HUDEP-2 (cell line): Measurements from ENCODE around the gene ADGRA1.

Source experiments
- DNase-seq, 76 experiments: peaks; one replicate each; lab custom pipeline; 2025; ENCODE audit not compliant: unreplicated experiment in 76 of 76; lab: John Stamatoyannopoulos, UW

ADGRA1 gene

DNA sequence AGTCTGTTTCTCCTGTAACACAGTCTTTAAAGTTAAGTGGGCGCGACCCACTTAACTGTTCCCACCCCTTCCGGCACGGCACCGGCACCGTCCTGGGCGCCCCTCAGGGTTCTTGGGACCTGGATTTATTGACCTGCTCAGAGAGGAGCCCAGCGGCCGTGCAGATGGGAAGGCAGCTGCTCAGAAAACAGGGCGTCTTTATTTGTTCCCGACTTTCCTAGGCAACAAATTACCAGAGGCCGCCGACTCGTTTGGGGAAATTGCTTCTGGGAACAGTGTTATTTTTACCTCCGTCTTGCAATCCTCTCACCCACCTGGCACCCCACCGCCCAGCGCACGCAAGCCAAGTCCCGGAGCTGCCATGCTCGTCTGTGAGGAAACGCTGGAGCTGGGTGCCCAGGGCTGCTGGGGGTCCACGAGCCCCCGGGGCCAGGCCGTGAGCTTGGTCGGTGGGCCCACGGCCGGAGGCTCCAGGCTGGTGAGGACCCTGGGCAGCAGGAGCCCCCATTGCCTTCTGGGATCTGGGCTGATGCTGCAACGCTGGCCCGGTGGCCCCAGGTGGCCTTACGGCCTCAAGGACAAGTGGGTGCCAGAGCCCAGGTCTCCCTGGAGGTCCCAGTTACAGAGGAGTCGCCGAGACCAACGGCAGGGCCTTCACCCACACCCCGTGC is 14.9 kb upstream of the ADGRA1 start:
- DNase-seq, result no peak

DNA sequence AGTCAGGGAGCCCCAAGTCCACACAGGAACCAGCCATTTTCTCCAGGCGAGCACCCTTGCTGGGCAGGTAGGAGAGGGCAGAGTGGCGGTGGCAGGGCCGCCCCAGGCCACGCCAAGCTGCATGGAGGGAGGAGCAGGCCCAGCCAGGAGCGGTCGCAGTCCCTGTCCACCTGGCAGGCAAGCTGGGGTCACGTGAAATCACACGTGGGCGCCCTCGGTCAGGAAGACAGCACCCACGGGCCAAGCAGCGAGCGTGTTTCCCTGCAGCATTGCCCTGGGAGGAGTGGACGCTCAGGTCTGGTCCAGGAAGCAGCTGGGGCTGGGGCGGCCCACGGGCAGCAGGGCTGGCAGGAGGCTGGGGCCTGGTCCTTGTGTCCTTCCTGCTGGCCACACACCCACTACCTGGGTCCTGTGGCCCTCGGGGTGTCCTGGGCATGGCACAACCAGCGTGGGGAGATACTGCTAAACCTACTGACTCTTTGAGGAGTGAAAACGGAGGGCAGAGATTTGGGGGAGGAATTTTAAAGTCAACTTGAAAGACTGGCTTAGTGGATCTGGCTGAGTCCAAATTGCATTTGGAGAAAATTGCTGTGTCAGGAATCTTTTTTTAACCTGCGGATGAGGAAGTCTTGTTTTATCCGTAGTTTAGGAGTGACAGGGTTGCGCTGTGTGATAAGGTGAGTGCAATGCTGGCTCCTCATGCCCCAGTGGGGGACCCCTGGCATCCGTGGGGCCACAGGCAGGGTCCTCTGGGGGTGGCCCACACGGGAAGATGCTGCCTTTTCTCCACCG is 12.2 kb upstream of the ADGRA1 start:
- no peak for DNase-seq

DNA sequence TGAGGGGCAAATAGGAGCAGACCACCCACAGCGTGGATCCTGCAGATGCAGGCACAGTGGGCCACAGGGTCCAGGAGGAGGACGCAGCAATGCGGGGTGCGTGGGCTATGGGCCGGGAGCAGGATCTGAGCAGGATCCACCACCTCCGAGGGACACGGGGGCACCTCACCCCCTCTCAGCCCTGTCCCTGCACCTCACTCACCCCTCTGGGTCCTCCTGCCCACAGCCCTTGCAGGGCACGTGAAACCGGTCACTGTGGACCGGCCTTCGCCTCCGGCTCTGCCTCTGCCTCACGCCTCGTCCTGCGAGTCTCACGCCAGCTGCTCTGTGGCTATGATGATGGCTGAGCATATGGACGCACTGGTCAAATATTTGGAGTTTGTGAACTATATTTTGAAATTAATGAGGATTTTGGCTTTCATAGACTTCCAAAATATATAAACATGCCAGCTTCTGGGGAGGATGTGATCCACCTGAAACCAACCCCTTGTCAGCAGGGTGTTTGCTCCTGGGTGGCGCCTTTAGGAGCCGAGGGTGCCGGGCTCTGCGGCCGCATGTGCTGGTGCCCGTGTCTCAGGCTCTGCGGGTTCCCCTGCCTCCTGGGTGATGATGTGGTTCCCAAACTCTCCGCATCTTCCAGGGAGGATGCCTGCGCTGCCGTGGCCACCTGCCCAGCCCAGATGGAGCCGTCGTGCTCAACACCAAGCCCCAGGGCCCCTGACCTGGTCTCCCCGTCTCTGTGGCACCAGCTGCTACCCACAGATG is 11.3 kb upstream of the ADGRA1 start:
- DNase-seq, result no peak

DNA sequence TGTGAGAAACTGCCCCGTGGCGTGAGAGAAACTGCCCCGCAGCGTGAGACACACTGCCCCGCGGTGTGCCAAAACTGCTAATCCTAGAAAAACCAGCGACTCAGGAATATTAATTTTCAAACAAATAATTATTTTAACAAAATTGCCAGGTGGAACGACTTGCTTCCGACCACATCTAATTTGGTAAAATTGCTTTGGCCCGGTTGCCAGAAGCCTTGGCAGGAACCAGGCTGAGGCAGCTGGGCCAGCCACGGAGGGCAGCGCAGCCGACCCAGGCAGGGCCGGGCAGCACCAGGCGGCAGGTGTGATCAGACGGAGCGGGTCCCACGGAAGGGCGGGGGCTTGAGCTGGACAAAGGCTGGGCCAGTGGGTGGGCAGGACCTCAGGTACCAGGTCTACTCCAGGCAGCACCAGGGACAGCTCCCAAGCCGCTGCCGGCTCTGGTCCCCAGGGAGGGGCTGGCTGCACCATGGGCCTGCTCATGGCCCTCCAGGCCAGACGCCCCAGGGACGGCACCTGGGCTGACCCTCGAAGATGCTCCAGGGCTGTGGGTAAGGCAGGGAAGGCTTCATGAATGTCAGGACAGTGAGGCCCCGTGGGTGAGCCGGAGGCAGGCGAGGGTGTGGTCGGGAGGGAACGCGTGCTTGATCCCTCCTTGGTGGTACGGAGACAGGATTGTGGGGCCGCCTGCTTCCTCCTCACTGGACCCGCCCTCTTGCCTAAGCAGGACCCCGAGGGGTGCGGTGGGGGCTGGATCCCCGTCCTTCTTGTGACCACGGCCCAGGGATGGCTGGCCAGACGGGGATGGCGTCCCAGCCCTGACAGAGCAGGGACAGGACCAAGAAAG is 7.7 kb upstream of the ADGRA1 start:
- no peak for DNase-seq

DNA sequence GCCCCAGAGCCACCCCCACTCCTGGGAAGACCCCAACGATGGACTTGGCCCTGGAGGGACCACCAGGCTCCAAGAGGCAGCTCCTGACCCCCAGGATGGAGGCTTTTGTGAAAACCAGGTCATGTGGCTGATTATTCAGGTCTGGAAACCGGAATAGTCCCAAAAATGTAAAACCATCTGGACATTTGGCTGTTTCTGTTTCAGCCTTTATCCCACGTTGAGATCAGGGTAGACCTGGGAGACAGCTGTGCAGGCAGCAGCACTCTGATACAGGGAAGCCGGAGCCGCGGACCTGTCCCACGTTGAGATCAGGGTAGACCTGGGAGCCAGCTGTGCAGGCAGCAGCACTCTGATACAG is 7.1 kb upstream of the ADGRA1 start:
- DNase-seq, result no peak

DNA sequence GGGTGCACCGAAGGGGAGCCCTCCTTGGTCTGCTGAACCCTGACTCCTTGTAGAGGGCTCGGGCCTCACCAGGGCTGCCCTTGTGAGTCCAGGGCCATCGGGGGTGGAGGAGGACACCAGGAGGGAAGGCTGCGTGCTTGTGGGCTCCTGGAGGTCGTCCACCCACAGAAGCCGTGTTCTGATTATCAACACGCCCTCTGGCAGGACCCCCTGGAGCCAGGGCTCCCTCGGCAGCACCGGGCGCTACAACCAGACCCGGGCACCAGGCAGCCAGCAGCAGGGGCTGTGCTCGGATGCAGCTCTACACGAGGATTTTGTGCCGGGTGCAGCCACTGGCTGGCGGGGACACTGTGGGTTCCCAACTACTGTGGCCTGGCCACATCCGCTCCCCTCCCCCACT is 6.1 kb upstream of the ADGRA1 start:
- no peak for DNase-seq

DNA sequence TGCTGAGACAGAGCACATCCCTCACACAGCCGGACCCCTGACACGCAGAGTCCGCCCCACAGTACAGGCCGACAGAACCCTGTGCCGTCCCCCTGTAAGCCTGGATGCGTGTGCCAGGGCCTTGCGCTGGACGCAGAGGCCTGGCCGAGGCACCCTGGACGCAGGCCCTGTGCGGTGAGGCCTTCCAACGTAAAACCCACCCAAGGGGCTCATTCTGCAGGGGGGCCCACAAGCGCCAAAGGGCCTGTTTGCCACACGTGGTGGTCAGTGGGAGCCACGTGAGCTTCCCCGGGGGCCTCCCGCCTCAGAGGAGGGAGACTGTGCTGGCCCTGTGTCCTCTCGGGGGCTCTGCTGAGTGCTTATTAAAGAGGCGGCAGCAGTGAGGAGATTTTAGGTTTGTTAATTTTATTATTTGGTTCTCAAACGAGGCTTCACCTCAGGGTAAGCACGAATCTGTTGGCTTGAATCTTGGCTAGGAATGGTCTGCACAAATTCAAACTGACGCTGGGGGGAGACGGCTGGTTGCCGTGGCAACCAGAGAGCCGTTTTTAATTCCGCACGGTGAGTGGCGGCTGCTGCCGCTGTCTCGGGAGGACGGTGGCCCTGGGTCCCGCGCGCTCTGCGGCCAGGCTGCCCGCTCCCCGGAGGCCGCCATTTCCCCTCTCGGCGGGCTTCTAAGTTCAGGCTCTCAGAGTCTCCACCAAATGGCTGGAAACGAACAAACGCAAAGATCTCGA is 4.9 kb upstream of the ADGRA1 start:
- DNase-seq, result no peak

DNA sequence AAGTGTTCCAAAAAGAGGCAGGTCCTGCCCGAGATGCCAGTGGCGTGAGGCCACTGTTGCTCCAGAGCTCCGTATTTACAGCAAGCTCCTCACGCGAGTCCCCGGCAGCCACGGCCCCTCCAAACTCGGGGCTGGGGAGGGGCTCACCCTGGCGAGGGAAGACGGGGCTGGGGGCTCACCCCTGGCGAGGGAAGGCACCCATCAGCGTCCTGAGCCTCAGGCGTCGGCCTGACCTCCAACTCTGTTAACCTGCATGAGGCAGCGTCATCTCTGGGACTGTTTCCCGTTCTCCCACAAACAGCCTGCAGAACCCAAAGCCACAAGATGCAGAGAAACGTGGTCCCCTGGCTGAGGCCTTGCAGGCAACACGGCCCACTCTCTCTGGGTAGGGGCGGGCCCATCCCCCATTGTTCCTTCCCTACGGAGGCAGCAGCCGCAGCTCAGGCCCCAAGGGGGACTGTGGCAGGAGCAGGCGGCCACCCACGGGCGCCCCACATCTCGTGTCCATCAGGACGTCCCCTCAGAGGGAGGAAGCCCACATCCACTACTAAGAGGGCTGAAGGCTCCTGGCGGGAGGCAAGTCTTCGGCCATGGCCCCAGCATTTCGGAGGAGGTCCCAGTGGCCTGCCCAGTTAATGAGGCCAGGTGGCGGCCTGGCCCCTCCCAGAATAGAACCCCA is 4.2 kb upstream of the ADGRA1 start:
- DNase-seq, result no peak

DNA sequence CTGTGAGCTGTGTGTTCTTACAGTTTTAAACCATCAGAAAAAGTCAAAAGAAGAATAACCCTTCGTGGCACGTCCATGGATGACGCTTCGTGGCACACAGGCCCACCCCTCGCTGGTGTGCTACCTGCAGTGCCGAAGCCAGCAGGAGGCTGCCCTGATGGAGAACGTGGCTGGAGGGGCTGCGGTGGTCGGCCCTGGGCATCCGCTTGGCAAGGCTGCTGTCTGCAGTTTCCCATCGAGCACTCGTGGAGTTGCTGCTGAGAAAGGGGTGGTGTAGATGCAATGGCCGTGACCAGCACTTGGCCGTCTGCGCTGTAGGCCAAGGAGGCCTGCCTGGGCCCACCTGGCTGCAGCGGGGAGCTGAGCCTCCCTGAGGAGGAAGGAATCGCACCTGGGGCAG is 3.2 kb upstream of the ADGRA1 start:
- no peak for DNase-seq

DNA sequence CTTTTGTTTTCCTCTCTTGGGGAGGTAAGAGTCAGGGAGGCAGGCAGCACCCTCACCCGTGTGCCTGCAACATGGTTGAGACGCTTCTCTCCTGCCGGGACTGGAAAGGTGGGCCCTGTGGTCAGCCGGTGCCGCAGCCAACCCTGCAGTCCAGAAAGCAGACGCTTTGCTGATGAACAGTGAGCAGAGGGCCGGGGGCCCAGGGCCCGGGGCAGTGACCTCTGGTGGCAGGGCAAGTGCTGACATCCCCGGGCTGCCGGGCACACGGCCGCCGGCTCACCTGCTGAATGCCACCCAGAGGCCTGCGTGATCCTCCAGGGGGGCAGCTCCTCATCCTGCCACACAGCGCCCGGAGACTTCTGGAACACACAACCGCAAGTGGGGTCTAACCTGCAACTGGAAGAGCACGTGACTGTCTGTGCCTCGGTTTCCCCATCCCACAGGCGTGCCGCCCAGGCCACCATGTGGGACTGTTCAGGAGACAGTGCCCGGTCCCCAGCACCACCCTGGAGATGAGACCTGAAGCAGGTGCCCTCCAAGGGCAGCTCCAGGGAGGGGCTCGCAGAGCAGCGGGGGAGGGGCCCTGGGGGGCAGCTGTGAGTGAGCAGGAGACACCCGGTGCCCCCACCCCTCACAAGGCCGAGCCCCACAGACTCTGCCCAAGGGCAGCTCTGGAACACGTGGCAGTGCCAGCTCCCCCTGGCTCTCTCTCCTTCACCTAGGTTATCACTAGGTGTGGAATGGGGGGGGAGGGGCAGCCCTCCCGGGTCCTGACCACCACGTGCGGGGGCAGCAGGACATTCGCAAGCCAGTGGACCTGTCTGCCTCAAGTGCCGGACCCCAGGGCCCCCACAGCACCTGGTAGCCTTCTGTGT is 2.2 kb upstream of the ADGRA1 start:
- DNase-seq, result no peak

DNA sequence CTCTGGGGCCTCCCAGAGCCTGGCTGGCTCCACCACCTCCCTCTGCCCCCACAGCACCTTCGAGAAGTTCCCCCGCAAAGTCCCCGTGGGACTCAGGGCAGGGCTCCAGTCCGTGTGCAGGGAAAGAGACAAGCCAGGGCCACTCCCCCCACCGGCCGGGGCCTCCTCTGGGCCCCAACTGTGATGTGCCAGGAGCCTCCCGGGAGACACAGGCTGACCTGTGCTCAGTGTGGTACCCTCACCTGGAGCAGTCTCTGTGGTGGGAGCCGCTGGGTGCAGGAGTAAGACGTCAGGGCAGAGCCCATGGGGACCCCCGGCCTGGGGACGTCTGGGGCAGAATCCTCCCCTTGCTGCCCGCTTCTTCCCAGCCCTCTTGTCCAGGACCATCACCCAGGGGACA is 1.5 kb upstream of the ADGRA1 start:
- no peak for DNase-seq

DNA sequence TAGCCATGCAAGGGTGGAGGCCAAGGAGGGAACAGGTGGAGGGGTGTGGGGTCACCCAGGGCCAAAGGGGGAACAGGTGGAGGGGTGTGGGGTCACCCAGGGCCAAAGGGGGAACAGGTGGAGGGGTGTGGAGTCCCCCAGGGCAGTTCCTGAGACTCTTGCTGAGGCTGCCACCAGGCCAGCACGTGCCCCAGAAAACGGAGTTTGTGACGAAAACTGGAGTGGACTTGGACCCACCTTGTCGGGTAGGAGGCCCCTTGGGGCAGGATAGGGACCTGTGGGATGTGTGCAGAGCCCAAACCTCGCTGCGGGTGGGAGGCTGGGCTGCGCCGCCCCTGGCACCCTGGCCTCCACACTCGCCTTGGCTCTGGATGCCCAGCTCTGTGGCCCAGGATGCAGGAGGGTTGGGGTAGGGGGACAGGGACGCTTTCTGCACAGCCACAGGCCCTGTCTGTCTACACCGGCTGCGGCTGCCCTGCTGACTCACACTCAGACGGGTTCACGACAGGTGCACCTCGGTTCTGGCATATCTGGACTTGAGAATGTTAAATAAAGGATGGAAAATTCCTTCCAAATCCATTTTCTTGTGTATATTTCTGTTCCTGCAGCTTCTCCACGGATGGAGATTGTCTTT is 562 bp upstream of the ADGRA1 start:
- DNase-seq, result no peak

DNA sequence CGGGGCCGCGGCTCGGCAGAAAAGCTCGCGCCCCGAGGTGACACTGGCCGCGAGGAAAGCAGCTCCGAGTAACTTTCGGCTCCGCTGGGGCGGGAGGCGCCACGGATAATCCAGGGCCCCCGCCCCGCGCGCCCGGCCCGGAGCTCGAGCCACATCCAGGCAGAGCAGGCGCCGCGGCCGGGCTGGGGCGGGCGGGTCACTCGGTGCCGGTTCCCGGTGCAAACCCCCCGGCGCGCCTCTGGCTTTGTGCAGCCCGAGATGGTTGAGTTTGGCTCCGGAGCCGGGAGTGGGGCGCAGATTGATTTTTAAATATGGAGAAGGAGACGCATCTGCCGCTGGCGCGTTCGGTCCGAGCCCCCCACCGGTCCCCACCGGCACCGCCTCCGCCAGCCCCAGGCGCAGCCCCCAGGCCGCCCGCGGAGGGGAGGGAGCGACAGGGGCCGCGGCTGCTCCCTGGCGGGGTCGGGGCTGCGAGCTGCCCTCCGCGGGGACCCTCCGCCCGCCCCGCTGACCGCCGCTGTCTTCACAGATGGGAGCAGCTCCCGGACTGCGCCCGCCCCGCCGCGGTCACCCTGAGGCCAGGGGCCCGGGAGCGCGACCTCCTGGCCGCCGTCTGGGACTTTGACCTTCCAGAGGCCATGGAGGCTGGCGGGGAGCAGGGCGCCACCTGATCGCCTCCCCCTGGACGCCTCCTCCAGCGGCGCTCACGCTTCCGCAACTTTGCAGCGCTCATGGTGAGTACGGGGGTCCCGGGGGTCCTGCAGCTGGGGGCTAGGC is 643 bp downstream of the ADGRA1 start:
- no peak for DNase-seq

DNA sequence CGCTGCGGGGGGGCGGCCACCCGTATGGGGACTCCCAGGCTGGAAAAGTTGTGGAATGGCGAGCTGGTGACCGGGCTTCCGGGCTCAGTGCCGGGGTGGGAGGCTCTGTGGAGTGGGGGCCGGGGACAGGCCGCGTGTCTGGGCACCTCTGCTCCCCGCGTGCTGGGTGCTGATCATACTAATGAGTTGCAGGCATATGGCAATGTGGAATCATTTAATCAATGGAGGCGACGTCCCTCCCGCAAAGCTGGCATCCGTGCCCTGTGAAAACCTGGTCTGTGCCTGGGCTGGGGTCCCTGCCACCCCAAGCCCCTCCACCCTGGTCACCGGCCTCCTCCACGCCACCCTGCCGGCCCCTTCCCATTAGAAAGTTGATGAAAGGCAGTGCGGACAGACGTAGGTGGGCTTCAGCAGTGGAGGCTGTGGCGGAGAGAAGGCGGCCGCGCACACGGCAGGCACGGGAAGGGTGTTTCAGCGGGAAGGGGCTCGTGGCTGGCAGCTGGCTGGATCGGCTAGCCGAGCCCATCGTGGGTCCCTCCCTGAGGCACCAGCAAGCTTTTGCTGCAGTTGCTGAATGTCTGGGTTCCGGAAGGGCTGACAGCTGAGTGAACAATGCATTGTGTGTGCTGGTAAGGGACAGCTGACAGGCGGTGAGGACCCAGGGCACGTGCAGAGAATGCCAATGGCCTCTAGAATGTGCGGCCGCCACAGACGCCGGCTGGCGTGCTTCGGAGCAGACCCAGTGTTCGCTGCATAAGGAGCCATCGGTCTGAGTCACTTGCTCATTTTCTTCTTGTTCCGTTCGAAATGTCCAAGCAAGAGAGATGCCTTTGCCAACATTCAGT is 1.5 kb downstream of the ADGRA1 start:
- no peak for DNase-seq

DNA sequence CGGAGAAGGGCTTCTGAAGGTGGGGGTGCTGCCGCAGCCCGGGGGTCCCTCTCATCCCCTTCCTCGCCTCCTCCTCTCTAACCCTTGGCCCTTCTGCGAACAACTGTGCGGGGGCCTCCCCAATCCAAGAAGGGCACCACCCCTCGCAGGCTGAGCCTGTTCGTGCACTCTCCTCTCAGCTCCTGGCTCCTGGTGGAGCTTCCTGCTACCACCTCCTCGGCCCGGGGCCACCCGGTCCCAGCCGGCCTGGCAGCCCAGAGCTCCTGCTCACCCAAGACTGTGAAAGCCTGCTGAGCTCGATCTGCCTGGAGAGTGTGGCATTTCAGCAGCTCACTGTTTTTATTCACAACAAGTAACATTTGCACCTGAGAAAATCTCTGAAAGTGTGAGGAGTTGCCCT is 2.4 kb downstream of the ADGRA1 start:
- no peak for DNase-seq

DNA sequence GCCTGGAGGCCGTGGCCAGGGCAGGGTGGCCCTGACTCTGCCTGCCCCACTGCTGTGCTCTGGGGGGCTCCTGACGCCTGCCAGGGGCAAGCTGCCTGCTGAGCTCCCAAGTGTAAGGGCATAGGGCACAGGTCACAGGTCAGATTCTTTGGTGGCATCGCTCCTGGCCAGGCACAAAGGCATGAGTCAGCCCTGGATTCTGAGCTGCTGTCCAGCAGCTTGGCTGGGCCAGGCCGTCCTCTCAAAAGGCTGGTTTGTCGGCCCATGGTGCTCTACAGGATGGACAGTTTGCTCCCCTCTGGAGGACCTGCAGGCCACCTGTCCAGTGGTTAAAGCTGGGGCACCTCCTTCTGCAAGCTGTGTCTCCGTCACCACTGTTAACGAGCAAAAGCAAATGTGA is 2.9 kb downstream of the ADGRA1 start:
- DNase-seq, result no peak

DNA sequence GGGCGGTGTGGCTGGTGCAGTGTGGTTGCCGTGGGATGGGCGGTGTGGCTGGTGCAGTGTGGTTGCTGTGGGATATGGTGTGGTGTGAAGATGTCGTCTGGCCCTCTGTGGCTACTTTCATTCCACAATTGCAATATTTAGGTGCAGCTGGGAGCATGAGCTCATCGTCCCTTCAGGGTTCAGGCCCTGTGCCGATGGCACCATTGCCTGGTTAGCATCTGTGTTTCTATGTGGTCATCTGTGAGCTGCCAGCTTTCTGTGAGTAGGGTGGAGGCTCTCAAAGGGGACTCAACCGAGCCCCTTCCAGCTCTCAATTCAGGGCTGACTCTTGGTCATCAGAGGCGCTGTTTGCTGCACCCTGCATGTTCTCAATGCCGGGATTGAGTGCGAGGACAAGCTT is 3.6 kb downstream of the ADGRA1 start:
- no peak for DNase-seq
